GM19238 (cell line): Measurements from ENCODE around the gene RNASEH2C.
A peak's percentile ranks its signal among the peaks of the same experiment; 100 is the strongest.
"Not testable (repeated sequence)": the region's sequence is repeated elsewhere in the genome, so short reads cannot be mapped to it uniquely, and the experiment has no call there.

Source experiments
- DNase-seq: peaks from one replicate; pipeline ENCODE4 v3.0.0; 2011; ENCODE audit warnings: low spot score; ENCODE audit not compliant: insufficient read length

RNASEH2C gene

GRCh38 chr11:65717906-65718305 lies 2.7 kb downstream of the RNASEH2C start:
- DNase-seq = no peak

- DNase-seq = no peak
These were observed 3.7 kb downstream of the RNASEH2C start for GRCh38 chr11:65716774-65717405.

- no peak for DNase-seq
These were observed 4.3 kb downstream of the RNASEH2C start for GRCh38 chr11:65716302-65716701.

- no peak for DNase-seq
These were observed 6.2 kb downstream of the RNASEH2C start for GRCh38 chr11:65714433-65714832.

- no peak for DNase-seq
These were observed 7.2 kb downstream of the RNASEH2C start for GRCh38 chr11:65713212-65713969.

GRCh38 chr11:65712633-65713076 lies 7.9 kb downstream of the RNASEH2C start:
- peak; percentile 72 for DNase-seq

GRCh38 chr11:65711785-65712632 lies 8.6 kb downstream of the RNASEH2C start, which contains the start of gene KAT5:
Gene KAT5, plus strand, starts transcription at chr11:65712252. Its CDS starts 16 bp downstream, at chr11:65712268.
- peak; percentile 84 for DNase-seq

- DNase-seq = no peak
These were observed 10.2 kb downstream of the RNASEH2C start for GRCh38 chr11:65710421-65710820.

- DNase-seq = no peak
These were observed 10.9 kb downstream of the RNASEH2C start for GRCh38 chr11:65709661-65710060.

- no peak for DNase-seq
These were observed 12.1 kb downstream of the RNASEH2C start for GRCh38 chr11:65708451-65708850.

GRCh38 chr11:65707002-65707401 lies 13.6 kb downstream of the RNASEH2C start:
- DNase-seq = not testable (repeated sequence)

GRCh38 chr11:65706303-65706763 lies 14.3 kb downstream of the RNASEH2C start:
- not testable (repeated sequence) for DNase-seq

GRCh38 chr11:65703846-65704245 lies 16.8 kb downstream of the RNASEH2C start:
- no peak for DNase-seq

- DNase-seq = no peak
These were observed 18.9 kb downstream of the RNASEH2C start for GRCh38 chr11:65701686-65702085.

- DNase-seq = no peak
These were observed 20.2 kb downstream of the RNASEH2C start for GRCh38 chr11:65700399-65700798.

GRCh38 chr11:65699306-65699705 lies 21.3 kb downstream of the RNASEH2C start:
- DNase-seq = no peak

- DNase-seq = no peak
These were observed 22.4 kb downstream of the RNASEH2C start for GRCh38 chr11:65698205-65698604.

- no peak for DNase-seq
These were observed 23.6 kb downstream of the RNASEH2C start for GRCh38 chr11:65696802-65697552.

GRCh38 chr11:65695459-65696241 lies 24.9 kb downstream of the RNASEH2C start:
- DNase-seq = no peak

- no peak for DNase-seq
These were observed 28.2 kb downstream of the RNASEH2C start for GRCh38 chr11:65692367-65692766.
